ENCODE results near the gene NPAS3.

- TF ChIP-seq CTCF (IDR thresholded peaks at IDR 0.05) (no peak), POLR2A (IDR thresholded peaks at IDR 0.05) (no peak)
Observed at GRCh38 chr14:33085799-33086198, 147.1 kb downstream of the NPAS3 start.

Measured in uterus (tissue), 2 donors.